Hypothalamus (tissue), 51 donors: ENCODE results near the gene CD72.
A peak's percentile ranks its signal among the peaks of the same experiment; 100 is the strongest.
"Not testable (repeated sequence)": the region's sequence is repeated elsewhere in the genome, so short reads cannot be mapped to it uniquely, and the experiment has no call there.

ENCODE experiments used
- DNase-seq, 51 donors: peaks; one replicate each; lab custom pipeline; 2025; lab: John Stamatoyannopoulos, UW

Gene CD72

DNA sequence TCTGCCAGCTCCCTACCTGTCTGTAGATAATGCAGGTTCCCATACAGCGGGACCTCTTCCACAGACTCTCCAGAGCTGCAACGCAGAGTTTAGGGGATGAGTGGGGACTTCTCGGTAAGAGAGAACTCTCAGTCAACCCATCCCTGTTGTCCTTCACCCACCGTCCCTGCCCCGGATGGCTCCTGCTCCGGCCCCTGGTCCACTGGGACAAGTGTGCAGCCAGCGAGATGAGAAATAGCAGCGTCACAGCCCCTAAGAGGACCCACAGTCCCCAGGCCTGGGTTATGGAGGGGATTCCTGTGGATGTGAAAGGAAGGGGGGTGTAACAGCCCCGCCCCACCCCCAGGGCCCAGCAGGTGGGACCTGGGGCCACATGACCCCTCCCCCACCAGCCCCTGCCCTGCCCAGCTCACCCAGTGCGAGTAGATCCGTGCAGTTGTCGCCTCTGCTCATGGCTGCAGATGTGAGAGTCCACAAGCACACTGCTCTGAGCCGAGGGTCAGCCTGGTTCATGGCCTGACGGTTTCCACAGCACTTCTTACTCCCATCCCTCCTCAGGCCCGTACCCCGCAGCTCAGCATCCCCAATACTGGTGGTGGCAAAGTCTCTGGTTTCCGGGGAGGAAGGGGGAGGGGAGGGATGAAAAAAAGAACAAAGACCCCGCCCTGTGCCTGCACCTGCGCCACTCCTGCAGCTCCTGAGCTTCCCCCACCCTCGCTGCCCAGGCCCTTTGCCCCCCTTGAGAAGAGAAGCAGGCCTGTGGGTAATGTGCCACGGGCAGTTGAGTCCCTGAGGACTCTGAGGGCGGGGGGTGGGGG, 32.3 kb upstream of the CD72 start, which contains the start of gene SIT1:
SIT1 (minus strand) TSS at position 591 of the 818 bp plus-strand sequence; CDS start at position 513, 78 bp downstream.
- DNase-seq: no peak

DNA sequence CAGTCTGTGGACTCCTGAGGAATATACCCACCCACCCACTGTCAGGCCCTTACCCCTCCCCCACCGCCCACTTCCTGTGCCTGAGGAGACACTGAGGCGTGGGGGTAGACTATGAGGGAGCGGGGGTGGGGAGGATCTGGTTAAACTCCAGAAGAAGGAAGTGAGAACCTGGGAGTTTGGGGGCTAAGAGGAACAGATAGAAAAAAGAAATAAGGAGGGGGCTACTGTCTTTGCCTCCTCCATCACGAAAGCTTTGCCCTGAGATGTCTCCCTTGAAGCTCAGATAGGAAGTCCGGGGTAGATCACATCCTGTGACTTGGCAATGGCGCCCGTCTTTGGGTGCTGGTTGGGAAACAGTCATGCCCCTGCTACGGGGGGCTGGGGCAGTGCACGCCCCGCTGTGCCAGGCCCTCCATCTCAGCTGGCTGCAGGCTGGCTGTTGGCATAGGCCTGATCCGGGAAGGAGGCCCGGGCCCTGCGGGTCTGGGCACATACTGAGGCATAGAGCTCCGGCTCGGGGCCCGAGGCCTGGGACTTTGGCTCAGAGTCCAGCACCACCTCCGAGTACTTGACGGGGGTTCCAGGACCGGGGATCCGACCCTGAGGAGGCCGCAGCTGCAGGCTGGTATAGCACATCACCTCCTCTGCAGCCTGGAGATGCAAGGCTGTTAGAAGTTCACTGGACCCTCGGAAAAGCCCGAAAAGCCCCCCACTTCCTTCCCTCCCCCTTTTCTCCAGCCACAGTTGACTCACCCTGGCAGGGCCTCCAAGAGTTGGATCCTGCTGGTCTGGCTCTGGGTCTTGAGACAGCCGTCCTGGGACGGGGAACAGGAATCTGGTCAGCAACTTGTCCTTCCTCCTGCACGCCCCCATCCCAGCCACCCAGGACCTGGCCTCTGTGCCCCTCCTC, 31.5 kb upstream of the CD72 start:
- peak in 1 of 51 donors; percentile 8 for DNase-seq

DNA sequence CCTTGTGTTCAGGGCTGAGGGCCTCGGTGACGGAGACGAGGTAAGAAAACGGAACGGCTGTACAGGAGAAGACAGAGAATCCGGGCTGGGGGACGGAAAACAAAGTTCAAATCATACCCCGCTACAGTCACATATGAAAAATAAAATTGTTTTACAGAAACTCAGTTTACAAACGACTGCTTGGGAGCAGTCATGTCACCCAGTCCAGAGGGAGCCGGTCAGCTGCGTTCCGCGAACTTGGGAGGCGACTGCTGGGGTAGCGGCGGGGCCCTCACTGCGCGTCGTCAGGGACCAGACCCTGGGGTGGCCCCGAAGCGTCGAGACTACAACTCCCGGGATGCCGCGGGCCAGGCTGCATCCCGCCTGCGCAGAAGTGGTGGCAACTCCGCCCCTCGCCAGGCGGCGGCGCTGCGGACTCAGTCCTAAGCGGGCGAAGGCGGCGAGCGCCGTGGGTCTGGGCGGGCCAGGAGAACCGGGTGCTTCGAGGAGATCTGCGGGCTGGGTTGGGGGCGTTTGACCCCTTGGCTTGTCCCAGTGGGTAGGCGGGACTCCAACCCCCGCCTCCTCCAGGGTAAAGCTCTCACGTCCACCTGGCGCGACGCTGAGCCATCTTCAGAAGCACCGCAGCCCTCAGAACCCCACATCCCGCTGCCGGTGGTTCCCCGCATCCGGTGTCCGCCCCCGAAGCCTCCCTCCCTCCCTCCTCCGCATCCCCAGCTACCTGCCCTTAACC, 28.5 kb upstream of the CD72 start:
- peak; percentile 47 to 94 (median 82) for DNase-seq

- peak in 10 of 51 donors; percentile 28 to 58 (median 42) for DNase-seq
Measured at GRCh38 chr9:35646153-35646532, 27.9 kb upstream of the CD72 start.

DNA sequence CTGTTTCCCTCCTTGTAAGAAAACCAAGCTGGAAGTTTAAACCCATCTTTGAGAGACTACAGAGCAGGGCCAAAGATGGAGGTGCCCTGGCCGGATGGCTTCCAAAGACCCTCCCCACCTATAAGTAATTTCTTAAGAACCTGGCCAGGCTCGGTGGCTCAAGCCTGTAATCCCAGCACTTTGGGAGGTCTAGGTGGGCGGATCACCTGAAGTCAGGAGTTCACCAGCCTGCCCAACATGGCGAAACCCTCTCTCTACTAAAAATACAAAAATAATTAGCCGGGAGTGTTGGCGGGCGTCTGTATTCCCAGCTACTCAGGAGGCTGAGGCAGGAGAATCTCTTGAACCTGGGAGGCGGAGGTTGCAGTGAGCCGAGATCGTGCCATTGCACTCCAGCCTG, 27.5 kb upstream of the CD72 start:
- DNase-seq: not testable (repeated sequence)

- no peak for DNase-seq
Measured at GRCh38 chr9:35643046-35643445, 24.8 kb upstream of the CD72 start.

DNA sequence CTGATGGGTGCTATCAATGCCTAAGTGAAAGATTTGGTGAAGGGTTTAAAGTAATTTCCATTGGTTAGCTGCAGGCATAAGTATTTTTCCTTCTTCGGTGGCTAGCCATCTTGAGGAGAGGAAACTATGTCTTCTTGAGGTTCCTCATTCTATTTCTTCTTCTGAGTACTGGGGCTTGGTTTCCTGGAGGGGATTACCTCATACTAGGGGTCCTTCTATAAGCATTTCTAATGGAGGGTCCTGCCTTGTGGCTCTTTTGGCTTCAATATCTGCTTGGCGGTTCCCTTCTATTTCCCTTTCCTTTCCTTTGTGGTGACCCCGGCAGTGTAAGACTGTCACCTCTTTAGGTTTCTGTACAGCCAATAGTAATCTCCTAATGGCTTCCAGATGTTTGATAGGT, 23.3 kb upstream of the CD72 start:
- not testable (repeated sequence) for DNase-seq

DNA sequence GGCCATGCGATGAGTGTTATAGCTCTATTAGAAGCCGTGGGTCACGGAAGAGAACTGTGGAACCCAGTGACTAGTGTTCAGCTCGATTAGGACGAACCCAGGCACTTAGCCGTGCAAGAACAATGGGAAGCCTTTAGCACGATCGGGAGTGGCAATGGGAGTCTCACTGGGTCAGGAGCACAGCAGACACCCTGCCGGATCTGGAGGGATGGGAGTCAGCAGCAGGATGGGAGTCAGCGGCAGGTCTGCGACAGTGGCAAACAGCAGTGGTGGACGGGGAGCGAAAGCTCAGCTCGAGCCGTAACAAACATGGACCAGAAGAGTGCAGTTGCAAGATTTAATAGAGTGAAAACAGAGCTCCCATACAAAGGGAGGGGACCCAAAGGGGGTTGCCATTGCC, 22.2 kb upstream of the CD72 start:
- not testable (repeated sequence) for DNase-seq

DNA sequence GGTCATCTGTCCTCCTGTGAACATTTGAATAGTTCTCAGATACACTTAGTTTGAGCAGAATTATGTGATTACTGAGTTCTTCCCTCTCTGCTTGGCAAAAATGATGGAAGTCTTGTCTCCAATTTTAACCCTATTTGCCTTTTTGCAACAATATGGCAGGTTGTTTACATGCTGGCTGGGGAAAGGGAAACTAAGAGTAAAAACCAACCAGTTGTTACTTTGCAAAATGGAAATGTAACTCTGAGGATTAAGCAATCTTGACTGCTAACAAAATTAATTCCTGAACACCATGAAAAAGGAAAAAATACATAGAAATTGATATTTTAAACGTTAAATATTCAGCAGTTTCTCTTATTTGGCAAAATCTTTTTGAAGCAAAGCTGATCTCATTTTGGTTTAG, 21.4 kb upstream of the CD72 start:
- no peak for DNase-seq

DNA sequence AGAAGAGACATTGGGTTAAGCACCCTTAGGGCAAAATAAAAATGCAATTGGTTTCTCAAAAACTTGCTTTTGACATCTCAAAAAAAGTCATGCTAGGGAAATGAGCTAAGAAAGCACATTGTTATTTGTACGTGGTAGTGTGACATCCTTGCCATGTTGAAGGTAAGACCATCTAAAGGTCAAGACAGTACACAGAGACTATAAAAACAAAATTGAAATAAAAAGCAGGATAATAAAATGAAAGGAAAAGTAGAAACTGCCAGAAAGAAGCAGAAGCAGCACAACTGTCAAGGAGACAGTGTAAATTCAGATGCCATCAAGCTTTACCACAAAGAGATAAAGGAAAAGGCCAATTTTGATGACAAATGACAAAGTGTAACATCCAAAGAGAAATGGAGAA, 21.0 kb upstream of the CD72 start:
- not testable (repeated sequence) for DNase-seq

- not testable (repeated sequence) for DNase-seq
Measured at GRCh38 chr9:35638751-35639150, 20.5 kb upstream of the CD72 start.

GRCh38 chr9:35637427-35637955, 19.3 kb upstream of the CD72 start:
- DNase-seq: not testable (repeated sequence)

- not testable (repeated sequence) for DNase-seq
Measured at GRCh38 chr9:35636877-35637246, 18.6 kb upstream of the CD72 start.

DNA sequence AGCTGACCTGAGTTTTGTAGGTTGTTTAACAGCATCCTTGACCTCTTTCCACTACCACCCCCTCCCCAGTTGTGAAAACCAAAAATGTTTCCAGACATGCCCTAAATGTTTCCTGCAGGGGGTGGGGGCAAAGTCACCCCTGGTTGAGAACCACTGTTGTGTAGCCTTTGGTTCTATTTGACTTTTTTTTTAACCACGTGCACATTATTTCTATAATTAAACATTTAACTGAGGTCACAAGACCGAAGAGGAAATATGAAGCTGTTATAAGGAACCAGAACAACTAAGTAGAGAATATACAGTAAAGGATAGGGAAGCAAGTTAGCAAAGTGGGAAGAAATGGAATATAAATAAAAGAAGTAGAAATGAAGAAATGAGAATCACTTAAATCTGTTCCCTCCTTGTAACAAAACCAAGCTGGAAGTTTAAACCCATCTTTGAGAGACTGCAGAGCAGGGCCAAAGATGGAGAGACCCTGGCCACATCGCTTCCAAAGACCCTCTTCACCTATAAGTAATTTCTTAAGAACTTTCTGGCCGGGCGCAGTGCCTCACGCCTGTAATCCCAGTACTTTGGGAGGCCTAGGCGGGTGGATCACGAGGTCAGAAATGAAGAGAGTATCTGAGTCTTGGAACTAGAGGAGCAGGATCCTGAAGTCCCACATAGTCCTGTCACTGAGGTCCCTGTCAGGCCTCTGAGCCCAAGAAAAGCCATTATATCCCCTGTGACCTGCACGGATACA, 18.1 kb upstream of the CD72 start:
- no peak for DNase-seq

DNA sequence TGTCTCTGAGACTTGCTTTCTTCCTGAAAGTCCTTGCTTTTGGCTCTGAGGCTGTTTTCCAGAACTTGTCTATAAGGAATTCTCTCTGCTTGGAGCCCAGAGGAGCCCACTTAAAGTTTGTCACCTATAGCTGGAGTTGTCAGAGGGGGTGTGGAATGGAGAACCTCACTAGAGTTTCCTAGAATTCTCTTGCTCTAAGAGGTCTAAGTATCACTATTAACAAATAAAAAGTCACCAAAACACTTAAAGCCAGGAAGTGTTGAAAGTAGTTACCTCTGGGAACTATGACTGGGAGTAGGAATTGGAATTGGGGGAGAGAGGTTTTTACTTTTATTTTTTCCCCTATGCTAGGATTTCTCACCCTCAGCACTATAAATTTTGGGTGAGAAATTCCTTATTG, 17.5 kb upstream of the CD72 start:
- no peak for DNase-seq

DNA sequence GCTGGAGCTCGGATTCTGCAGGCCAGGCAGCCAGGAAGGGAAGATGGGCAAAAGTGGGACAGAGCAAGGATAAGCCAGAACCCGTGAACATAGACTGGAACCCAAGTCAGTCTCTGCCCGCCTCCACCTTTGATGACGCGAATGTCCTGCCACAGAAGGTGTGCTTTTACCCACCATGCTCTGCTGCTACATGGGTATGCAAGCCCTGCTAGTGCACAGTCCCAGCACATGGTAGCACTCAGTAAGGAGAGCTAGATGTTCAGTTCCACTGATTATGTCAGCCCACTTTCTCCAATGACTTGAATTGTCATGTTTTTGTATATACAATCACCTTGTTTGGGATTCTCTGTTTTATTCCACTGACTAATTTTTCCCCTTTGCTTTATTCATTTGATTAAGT, 11.4 kb upstream of the CD72 start:
- DNase-seq: no peak

DNA sequence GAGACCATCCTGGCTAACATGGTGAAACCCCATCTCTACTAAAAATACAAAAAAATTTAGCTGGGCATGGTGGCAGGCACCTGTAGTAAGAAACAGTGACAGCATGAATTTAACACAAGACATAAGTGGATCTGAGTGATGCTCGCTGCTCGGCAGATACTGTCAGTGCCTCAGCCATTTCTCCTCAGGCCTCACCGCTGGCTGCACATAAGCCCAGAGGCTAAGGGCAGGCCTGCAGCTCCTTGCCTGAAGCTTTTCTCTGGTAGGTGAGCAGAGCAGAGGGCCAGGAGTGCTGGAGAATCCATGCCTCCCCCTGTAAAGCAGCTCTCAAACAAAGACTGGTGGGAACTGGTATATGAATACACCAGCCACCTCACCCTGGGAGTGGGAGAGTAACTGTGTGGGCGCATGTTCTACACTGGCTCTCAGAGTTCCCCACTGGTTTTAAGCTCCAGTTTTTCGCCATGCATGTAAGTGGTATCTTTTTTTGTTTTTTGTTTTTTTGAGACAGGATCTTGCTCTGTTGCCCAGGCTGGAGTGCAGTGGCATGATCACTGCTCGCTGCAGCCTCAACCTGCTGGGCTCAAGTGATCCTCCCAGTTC, 10.3 kb upstream of the CD72 start:
- DNase-seq: no peak

GRCh38 chr9:35627575-35627974, 9.4 kb upstream of the CD72 start:
- DNase-seq: no peak

DNA sequence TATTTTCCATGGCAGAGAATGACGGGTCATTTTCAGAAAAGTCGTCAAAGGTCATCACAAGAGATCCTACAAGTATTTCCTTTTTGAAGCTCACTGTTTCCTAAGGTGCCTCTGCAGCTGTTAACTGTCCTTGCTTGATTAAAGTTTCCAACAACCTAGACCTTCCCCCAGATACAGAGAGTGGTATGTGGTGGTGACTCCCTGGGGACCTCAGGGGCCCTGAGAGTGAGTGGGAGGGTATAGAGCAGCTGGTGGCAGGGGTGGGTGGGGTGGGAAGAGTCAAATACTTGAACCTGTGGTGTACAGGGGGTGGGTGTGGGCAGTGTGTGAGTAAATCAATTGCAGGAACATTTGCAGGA, 1.6 kb upstream of the CD72 start:
- no peak for DNase-seq
